DMS53 treated with DMSO at 0.1 percent for 48 hours (cell line): ENCODE data around the gene NRG4.
"Not testable (repeated sequence)": the region's sequence is repeated elsewhere in the genome, so short reads cannot be mapped to it uniquely, and the experiment has no call there.

Source experiments
- DNase-seq: peaks from one replicate; lab custom pipeline; 2025; ENCODE audit not compliant: unreplicated experiment; lab: John Stamatoyannopoulos, UW

NRG4 gene

GRCh38 chr15:75928680-75929608, 83.3 kb downstream of the NRG4 start:
- peak; percentile 8 for DNase-seq

GRCh38 chr15:75927601-75928000, 84.6 kb downstream of the NRG4 start:
- no peak for DNase-seq

- DNase-seq: no peak
Measured at GRCh38 chr15:75926931-75927330, 85.3 kb downstream of the NRG4 start.

- no peak for DNase-seq
Measured at GRCh38 chr15:75925440-75925839, 86.8 kb downstream of the NRG4 start.

- DNase-seq: no peak
Measured at GRCh38 chr15:75924576-75924975, 87.6 kb downstream of the NRG4 start.

GRCh38 chr15:75923756-75924155, 88.5 kb downstream of the NRG4 start:
- no peak for DNase-seq

GRCh38 chr15:75921732-75922703, 90.2 kb downstream of the NRG4 start:
- peak; percentile 3 for DNase-seq

- DNase-seq: no peak
Measured at GRCh38 chr15:75920079-75920478, 92.1 kb downstream of the NRG4 start.

GRCh38 chr15:75918135-75918534, 94.1 kb downstream of the NRG4 start:
- no peak for DNase-seq

- no peak for DNase-seq
Measured at GRCh38 chr15:75916978-75917377, 95.2 kb downstream of the NRG4 start.

- DNase-seq: not testable (repeated sequence)
Measured at GRCh38 chr15:75910355-75910754, 101.9 kb downstream of the NRG4 start.

- DNase-seq: no peak
Measured at GRCh38 chr15:75905231-75905630, 107.0 kb downstream of the NRG4 start.

GRCh38 chr15:75903331-75904239, 108.6 kb downstream of the NRG4 start, which contains the start of gene FBXO22:
TSS of gene FBXO22 (plus strand) at chr15:75903878. CDS start at chr15:75903964, 86 bp downstream.
- DNase-seq: peak; percentile 81

- DNase-seq: no peak
Measured at GRCh38 chr15:75902129-75902557, 110.1 kb downstream of the NRG4 start.

GRCh38 chr15:75900577-75900976, 111.6 kb downstream of the NRG4 start:
- no peak for DNase-seq

- no peak for DNase-seq
Measured at GRCh38 chr15:75895731-75896130, 116.5 kb downstream of the NRG4 start.

GRCh38 chr15:75891895-75892294, 120.3 kb downstream of the NRG4 start:
- DNase-seq: no peak
